GM18909 (cell line): Measurements from ENCODE around the gene GRK5.

Experiments used
- ATAC-seq: cut with Tn5 transposase; IDR thresholded peaks from one replicate; pipeline ENCODE4 v1.9.1; 2021; ENCODE audit warnings: mild to moderate bottlenecking; ENCODE audit not compliant: unreplicated experiment, poor library complexity

The GRK5 gene

GRCh38 chr10:119446441-119447277, 239.3 kb downstream of the GRK5 start:
- no peak for ATAC-seq

GRCh38 chr10:119447421-119447820, 240.1 kb downstream of the GRK5 start:
- ATAC-seq = no peak

GRCh38 chr10:119447823-119448546, 240.6 kb downstream of the GRK5 start:
- no peak for ATAC-seq

GRCh38 chr10:119448628-119449584, 241.5 kb downstream of the GRK5 start:
- no peak for ATAC-seq

- no peak for ATAC-seq
Observed at GRCh38 chr10:119449760-119450461, 242.5 kb downstream of the GRK5 start.

GRCh38 chr10:119450606-119451299, 243.4 kb downstream of the GRK5 start:
- ATAC-seq = no peak

GRCh38 chr10:119451300-119451896, 244.0 kb downstream of the GRK5 start:
- ATAC-seq = no peak

- no peak for ATAC-seq
Observed at GRCh38 chr10:119452396-119452795, 245.0 kb downstream of the GRK5 start.

GRCh38 chr10:119453313-119453712, 245.9 kb downstream of the GRK5 start:
- ATAC-seq = no peak

GRCh38 chr10:119454316-119454715, 246.9 kb downstream of the GRK5 start:
- no peak for ATAC-seq

GRCh38 chr10:119454990-119455389, 247.6 kb downstream of the GRK5 start:
- ATAC-seq = no peak

GRCh38 chr10:119455609-119456434, 248.5 kb downstream of the GRK5 start:
- ATAC-seq = no peak

- ATAC-seq = no peak
Observed at GRCh38 chr10:119456435-119456810, 249.1 kb downstream of the GRK5 start.

- no peak for ATAC-seq
Observed at GRCh38 chr10:119457966-119458766, 250.8 kb downstream of the GRK5 start.

- ATAC-seq = no peak
Observed at GRCh38 chr10:119459681-119460340, 252.4 kb downstream of the GRK5 start.

GRCh38 chr10:119460369-119461195, 253.2 kb downstream of the GRK5 start:
- no peak for ATAC-seq
